ENCODE results near the gene C11orf16. TPM values are rescaled to one million over a fixed set of nuclear protein-coding genes. Genes with fewer than 3 reads are reported as not detected.

C11orf16 gene
- total RNA-seq, 1 experiment from 2014 or later = not detected

DNA sequence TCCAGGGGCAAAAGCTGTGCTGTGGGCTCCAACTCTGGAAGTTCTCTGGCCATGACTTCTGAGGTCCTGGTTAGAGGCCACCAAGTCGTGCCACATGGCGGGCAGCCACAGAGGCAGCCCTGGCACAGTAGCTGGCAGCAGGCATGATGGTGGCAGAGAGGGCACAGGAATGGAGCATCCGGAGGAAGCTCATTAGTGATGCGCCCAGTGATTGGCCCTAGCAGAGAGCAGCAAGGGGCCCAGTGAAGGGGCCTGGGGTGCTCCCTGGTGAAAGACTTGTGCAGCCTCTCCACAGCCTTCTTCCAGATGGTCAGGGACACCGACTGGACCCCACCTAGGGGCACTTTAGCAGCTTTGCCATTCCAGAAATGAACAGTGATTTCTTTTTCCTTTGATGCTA is 7.0 kb downstream of the C11orf16 start:
- POLR2A ChIA-PET = no interaction called here
- intact Hi-C loops (cut with micrococcal nuclease; ENCODE audit: unreplicated experiment) = no loop called here
- Histone ChIP-seq H3K4me1 (peaks cover 4% of the 10 kb centered on the region; the same call in 1 of the 2 replicates), H3K4me3 (ENCODE audit: low read depth, low read length) (no peak overlapping the region), H3K27me3 (replicated peaks; ENCODE audit: control insufficient read depth, insufficient read depth, low read length) (no peaks in the 10 kb centered on the region), H3K36me3 (ENCODE audit: control insufficient read depth, insufficient read depth, low read length) (no peaks in the 10 kb centered on the region), H3K9me3 (no peaks in the 10 kb centered on the region)
- Mint-ChIP-seq H3K27ac (ENCODE audit: unreplicated experiment) (no peak overlapping the region), H3K36me3 (ENCODE audit: insufficient read depth, unreplicated experiment) (peaks cover 6% of the 10 kb centered on the region), H3K4me1 (ENCODE audit: low read depth, unreplicated experiment) (no peaks in the 10 kb centered on the region), H3K9me3 (ENCODE audit: unreplicated experiment) (no peaks in the 10 kb centered on the region), H3K4me3 (ENCODE audit: unreplicated experiment) (no peak overlapping the region), H3K27me3 (ENCODE audit: insufficient read depth, unreplicated experiment) (no peaks in the 10 kb centered on the region)
- CTCF ChIA-PET = interaction anchor here (0.8 kb wide), 1 partner anchor 9 kb away, joined by 6 read pairs; no protein-coding TSS in a partner anchor
- TF ChIP-seq, protein P1, sequence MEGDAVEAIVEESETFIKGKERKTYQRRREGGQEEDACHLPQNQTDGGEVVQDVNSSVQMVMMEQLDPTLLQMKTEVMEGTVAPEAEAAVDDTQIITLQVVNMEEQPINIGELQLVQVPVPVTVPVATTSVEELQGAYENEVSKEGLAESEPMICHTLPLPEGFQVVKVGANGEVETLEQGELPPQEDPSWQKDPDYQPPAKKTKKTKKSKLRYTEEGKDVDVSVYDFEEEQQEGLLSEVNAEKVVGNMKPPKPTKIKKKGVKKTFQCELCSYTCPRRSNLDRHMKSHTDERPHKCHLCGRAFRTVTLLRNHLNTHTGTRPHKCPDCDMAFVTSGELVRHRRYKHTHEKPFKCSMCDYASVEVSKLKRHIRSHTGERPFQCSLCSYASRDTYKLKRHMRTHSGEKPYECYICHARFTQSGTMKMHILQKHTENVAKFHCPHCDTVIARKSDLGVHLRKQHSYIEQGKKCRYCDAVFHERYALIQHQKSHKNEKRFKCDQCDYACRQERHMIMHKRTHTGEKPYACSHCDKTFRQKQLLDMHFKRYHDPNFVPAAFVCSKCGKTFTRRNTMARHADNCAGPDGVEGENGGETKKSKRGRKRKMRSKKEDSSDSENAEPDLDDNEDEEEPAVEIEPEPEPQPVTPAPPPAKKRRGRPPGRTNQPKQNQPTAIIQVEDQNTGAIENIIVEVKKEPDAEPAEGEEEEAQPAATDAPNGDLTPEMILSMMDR (IDR thresholded peaks at IDR 0.05; ENCODE audit: insufficient read depth in 1 of 2, low read depth in 1 of 2, low read length in 1 of 2, severe bottlenecking in 1 of 2, unreplicated experiment in 1 of 2) = no peak
- BruUV-seq (replicated peaks) = no TSS peak
- no peak for DNase-seq

DNA sequence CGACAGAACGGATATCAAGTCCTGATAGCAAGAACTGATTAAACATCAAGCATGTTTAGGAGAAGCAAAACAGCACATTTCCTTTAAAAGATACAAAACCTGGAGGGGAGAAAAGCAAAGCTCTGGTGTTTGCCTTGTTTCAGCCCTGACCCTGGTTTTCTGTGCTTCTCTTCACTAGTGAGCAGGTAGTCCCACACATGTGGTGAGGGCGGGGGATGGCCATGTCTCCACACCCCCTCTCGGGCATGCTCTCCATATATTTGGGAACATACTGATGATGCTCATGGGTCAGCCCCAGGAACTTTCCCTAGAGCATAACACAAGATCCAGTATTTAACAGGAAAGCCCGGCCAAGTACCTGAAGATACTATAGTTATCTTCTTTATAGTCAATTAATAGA is 10.1 kb downstream of the C11orf16 start:
- POLR2A ChIA-PET = no interaction called here
- CTCF ChIA-PET = no interaction called here
- no peaks in the 10 kb centered on the region for H3K27me3 Mint-ChIP-seq (ENCODE audit: insufficient read depth, unreplicated experiment)
- no peaks in the 10 kb centered on the region for H3K27me3 ChIP-seq (replicated peaks; ENCODE audit: control insufficient read depth, insufficient read depth, low read length)
- H3K27ac Mint-ChIP-seq (ENCODE audit: unreplicated experiment) = no peak overlapping the region
- no peaks in the 10 kb centered on the region for H3K9me3 Mint-ChIP-seq (ENCODE audit: unreplicated experiment)
- DNase-seq = no peak
- H3K4me3 Mint-ChIP-seq (ENCODE audit: unreplicated experiment) = no peak overlapping the region
- no TSS peak for BruUV-seq (replicated peaks)
- no peaks in the 10 kb centered on the region for H3K9me3 ChIP-seq
- H3K4me3 ChIP-seq (ENCODE audit: low read depth, low read length) = no peak overlapping the region
- no peaks in the 10 kb centered on the region for H3K36me3 ChIP-seq (ENCODE audit: control insufficient read depth, insufficient read depth, low read length)
- intact Hi-C loops (cut with micrococcal nuclease; ENCODE audit: unreplicated experiment) = no loop called here
- TF ChIP-seq, protein P1 (IDR thresholded peaks at IDR 0.05; ENCODE audit: insufficient read depth in 1 of 2, low read depth in 1 of 2, low read length in 1 of 2, severe bottlenecking in 1 of 2, unreplicated experiment in 1 of 2) = no peak
- H3K4me1 ChIP-seq = no peaks in the 10 kb centered on the region
- peaks cover 15% of the 10 kb centered on the region for H3K36me3 Mint-ChIP-seq (ENCODE audit: insufficient read depth, unreplicated experiment)
- peaks cover 6% of the 10 kb centered on the region for H3K4me1 Mint-ChIP-seq (ENCODE audit: low read depth, unreplicated experiment)

DNA sequence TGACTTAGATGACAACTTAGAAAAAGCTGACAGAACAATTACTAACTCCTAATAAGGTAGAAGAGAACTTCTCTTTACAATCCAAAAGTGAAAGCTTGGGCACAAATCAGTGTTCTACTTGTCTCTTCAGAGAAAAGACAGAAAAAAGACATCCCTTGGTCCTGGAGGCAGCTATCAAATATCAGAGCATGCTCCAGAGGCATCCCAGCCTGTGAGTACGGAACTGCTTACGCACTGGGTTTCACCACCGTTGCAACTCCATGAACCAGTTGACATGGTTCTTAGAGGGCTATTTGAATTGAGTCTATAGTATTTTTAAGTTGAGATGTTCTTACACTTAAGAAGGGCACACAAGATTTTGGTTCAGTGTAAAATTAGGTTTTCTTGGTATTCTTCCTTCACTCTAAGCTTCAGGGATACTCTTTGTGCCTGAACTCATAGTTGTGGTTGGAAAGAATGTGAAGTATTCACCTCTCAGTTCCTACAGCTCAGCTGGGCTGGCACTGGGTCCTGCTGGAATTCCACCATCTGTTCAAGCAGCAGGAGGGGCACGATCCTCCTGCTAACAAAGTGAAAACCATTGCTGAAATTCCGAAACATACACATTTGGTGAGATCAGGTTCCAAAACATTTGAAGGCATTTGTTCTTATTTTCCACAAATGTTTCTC is 15.5 kb downstream of the C11orf16 start:
- intact Hi-C loops (cut with micrococcal nuclease; ENCODE audit: unreplicated experiment) = loop anchor here (2.0 kb wide), 1 partner anchor 18 kb away; no protein-coding TSS in a partner anchor

More for the DNA sequence above, 15.5 kb downstream of the C11orf16 start:
- Mint-ChIP-seq H3K4me1 (ENCODE audit: low read depth, unreplicated experiment) (peaks cover 12% of the 10 kb centered on the region), H3K9me3 (ENCODE audit: unreplicated experiment) (no peaks in the 10 kb centered on the region), H3K27me3 (ENCODE audit: insufficient read depth, unreplicated experiment) (no peaks in the 10 kb centered on the region), H3K27ac (ENCODE audit: unreplicated experiment) (peak overlapping the region; percentile 35), H3K36me3 (ENCODE audit: insufficient read depth, unreplicated experiment) (peaks cover 40% of the 10 kb centered on the region), H3K4me3 (ENCODE audit: unreplicated experiment) (no peak overlapping the region)
- DNase-seq = peak in 1 of 2 experiments; percentile 34
- no peaks in the 10 kb centered on the region for H3K9me3 ChIP-seq
- ChIA-PET CTCF (interaction anchor here (1.1 to 1.2 kb wide), 2 partner anchors 42 to 220 kb away, joined by 3 to 7 read pairs; no protein-coding TSS in a partner anchor), POLR2A (no interaction called here)
- H3K36me3 ChIP-seq (ENCODE audit: control insufficient read depth, insufficient read depth, low read length) = 0 out of 2 replicates have a peak, but pooled peaks cover 2% of the 10 kb centered on the region
- TF ChIP-seq, protein P1 (IDR thresholded peaks at IDR 0.05; ENCODE audit: insufficient read depth in 1 of 2, low read depth in 1 of 2, low read length in 1 of 2, severe bottlenecking in 1 of 2, unreplicated experiment in 1 of 2) = no peak
- no peak overlapping the region for H3K4me3 ChIP-seq (ENCODE audit: low read depth, low read length)
- no peaks in the 10 kb centered on the region for H3K4me1 ChIP-seq
- BruUV-seq (replicated peaks) = no TSS peak
- no peaks in the 10 kb centered on the region for H3K27me3 ChIP-seq (replicated peaks; ENCODE audit: control insufficient read depth, insufficient read depth, low read length)
